GM21528 (cell line): Measurements from ENCODE around the gene LDLR.
"Not testable (repeated sequence)": the region's sequence is repeated elsewhere in the genome, so short reads cannot be mapped to it uniquely, and the experiment has no call there.

Source experiments
- ATAC-seq: cut with Tn5 transposase; IDR thresholded peaks from one replicate; pipeline ENCODE4 v1.9.1; 2021; ENCODE audit warnings: mild to moderate bottlenecking, moderate library complexity; ENCODE audit not compliant: unreplicated experiment, low FRiP score

LDLR gene

GRCh38 chr19:11166281-11167142, 77.2 kb downstream of the LDLR start:
- no peak for ATAC-seq

- no peak for ATAC-seq
These were observed 79.3 kb downstream of the LDLR start for GRCh38 chr19:11168568-11168967.

GRCh38 chr19:11169896-11170678, 80.8 kb downstream of the LDLR start:
- no peak for ATAC-seq

GRCh38 chr19:11171144-11171543, 81.9 kb downstream of the LDLR start:
- no peak for ATAC-seq

- ATAC-seq: no peak
These were observed 83.3 kb downstream of the LDLR start for GRCh38 chr19:11172576-11172975.

- ATAC-seq: no peak
These were observed 84.4 kb downstream of the LDLR start for GRCh38 chr19:11173516-11174155.

- ATAC-seq: no peak
These were observed 85.1 kb downstream of the LDLR start for GRCh38 chr19:11174336-11174735.

- no peak for ATAC-seq
These were observed 86.7 kb downstream of the LDLR start for GRCh38 chr19:11175920-11176319.

- ATAC-seq: no peak
These were observed 87.4 kb downstream of the LDLR start for GRCh38 chr19:11176466-11177193.

GRCh38 chr19:11177592-11177991, 88.3 kb downstream of the LDLR start:
- ATAC-seq: no peak

- not testable (repeated sequence) for ATAC-seq
These were observed 89.8 kb downstream of the LDLR start for GRCh38 chr19:11179145-11179465.

- no peak for ATAC-seq
These were observed 90.5 kb downstream of the LDLR start for GRCh38 chr19:11179716-11180297.

- ATAC-seq: no peak
These were observed 91.1 kb downstream of the LDLR start for GRCh38 chr19:11180346-11180745.

- not testable (repeated sequence) for ATAC-seq
These were observed 91.7 kb downstream of the LDLR start for GRCh38 chr19:11180975-11181374.

GRCh38 chr19:11181488-11181887, 92.2 kb downstream of the LDLR start:
- no peak for ATAC-seq
